ENCODE measurements around the gene ZC3H4.

Gene ZC3H4

GRCh38 chr19:47022541-47023447, 90.8 kb downstream of the ZC3H4 start:
- no peak for DNase-seq (ENCODE audit: low read depth in 1 of 2, low spot score in 1 of 2)
- in situ Hi-C loops (cut with HindIII; ENCODE audit: low pct_unique_long_range_greater_than_20kb, low sequenced_read_pairs): no loop called here
- TF ChIP-seq JUND (IDR thresholded peaks at IDR 0.05; ENCODE audit: low read depth): no peak

- DNase-seq (ENCODE audit: low read depth in 1 of 2, low spot score in 1 of 2): no peak
- no peak for TF ChIP-seq JUND (IDR thresholded peaks at IDR 0.05; ENCODE audit: low read depth)
- in situ Hi-C loops (cut with HindIII; ENCODE audit: low pct_unique_long_range_greater_than_20kb, low sequenced_read_pairs): no loop called here
Measured at GRCh38 chr19:47022140-47022536, 91.4 kb downstream of the ZC3H4 start.

- TF ChIP-seq JUND (IDR thresholded peaks at IDR 0.05; ENCODE audit: low read depth): no peak
- DNase-seq (ENCODE audit: low read depth in 1 of 2, low spot score in 1 of 2): no peak
- in situ Hi-C loops (cut with HindIII; ENCODE audit: low pct_unique_long_range_greater_than_20kb, low sequenced_read_pairs): no loop called here
Measured at GRCh38 chr19:47021536-47022139, 91.9 kb downstream of the ZC3H4 start.

- TF ChIP-seq JUND (IDR thresholded peaks at IDR 0.05; ENCODE audit: low read depth): no peak
- no peak for DNase-seq (ENCODE audit: low read depth in 1 of 2, low spot score in 1 of 2)
- in situ Hi-C loops (cut with HindIII; ENCODE audit: low pct_unique_long_range_greater_than_20kb, low sequenced_read_pairs): no loop called here
Measured at GRCh38 chr19:47020992-47021496, 92.5 kb downstream of the ZC3H4 start.

- DNase-seq (ENCODE audit: low read depth in 1 of 2, low spot score in 1 of 2): no peak
- in situ Hi-C loops (cut with HindIII; ENCODE audit: low pct_unique_long_range_greater_than_20kb, low sequenced_read_pairs): no loop called here
- no peak for TF ChIP-seq JUND (IDR thresholded peaks at IDR 0.05; ENCODE audit: low read depth)
Measured at GRCh38 chr19:47020132-47020805, 93.3 kb downstream of the ZC3H4 start.

- in situ Hi-C loops (cut with HindIII; ENCODE audit: low pct_unique_long_range_greater_than_20kb, low sequenced_read_pairs): no loop called here
- no peak for TF ChIP-seq JUND (IDR thresholded peaks at IDR 0.05; ENCODE audit: low read depth)
- DNase-seq (ENCODE audit: low read depth in 1 of 2, low spot score in 1 of 2): no peak
Measured at GRCh38 chr19:47019431-47020041, 94.0 kb downstream of the ZC3H4 start, which contains the start of gene NPAS1. NPAS1 (plus strand) TSS chr19:47019837; CDS start chr19:47021048, 1,211 bp downstream.

- no peak for DNase-seq (ENCODE audit: low read depth in 1 of 2, low spot score in 1 of 2)
- no peak for TF ChIP-seq JUND (IDR thresholded peaks at IDR 0.05; ENCODE audit: low read depth)
- in situ Hi-C loops (cut with HindIII; ENCODE audit: low pct_unique_long_range_greater_than_20kb, low sequenced_read_pairs): no loop called here
Measured at GRCh38 chr19:47018923-47019322, 94.7 kb downstream of the ZC3H4 start.

All from T47D (cell line).